Suppressor macrophage (primary cell): ENCODE data around the gene ERVMER34-1.

Source experiments
- DNase-seq, 4 experiments: peaks; one replicate each; pipeline ENCODE4 v3.0.0-alpha.2; 2020 to 2022
- total RNA-seq, 17 experiments: gene quantifications; one replicate each; lab custom pipeline; 2026; ENCODE audit warnings: mixed read lengths in 6 of 17, inconsistent platforms in 3 of 17; lab: John Stamatoyannopoulos, UW

Gene ERVMER34-1
- total RNA-seq: 0 to 1.5 (median 0.14) reads per million in 17 experiments

DNA sequence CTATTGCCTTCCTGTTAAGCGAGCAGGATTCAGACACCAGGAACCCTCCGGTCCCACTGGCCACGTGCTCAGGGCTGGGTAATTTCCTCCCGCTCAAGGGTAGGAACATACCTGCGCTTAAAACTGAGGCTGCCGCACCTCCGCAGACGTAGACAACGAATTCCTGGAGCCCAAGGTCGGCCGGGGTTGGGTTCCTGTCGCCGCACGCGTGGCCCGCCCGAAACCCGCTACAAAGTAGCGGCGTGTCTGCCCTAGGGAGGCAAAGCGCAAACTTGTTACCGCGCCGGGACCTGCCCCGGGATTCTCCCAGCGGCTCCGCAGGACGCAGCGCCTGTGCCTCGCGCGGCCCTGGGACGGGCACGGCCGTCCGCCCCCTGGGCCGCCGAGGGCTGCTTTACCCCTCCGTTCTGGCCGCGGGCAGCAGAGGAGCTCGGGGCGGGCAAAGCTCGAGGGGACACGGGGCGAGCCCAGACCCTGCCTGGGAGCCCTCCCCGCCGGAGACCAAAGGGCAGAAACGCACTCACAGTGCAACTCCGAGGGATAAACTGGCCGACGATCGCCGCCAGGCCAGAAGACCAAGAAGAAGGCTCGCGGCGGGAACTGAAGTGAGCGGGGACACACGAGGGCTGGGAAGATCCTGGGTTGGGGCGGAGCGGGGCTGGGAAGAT, at the start of gene ERVMER34-1:
ERVMER34-1 (minus strand) TSS at position 607 of the 668 bp plus-strand sequence. CDS start 5,905 bp downstream, outside the sequence.
- DNase-seq: peak in 3 of 4 experiments; percentile 18 to 43 (median 33)

GRCh38 chr4:52799813-52800212, 48.6 kb upstream of the ERVMER34-1 start:
- DNase-seq: peak in 2 of 4 experiments; percentile 1 to 5

GRCh38 chr4:52795533-52795932, 44.3 kb upstream of the ERVMER34-1 start:
- DNase-seq: no peak

DNA sequence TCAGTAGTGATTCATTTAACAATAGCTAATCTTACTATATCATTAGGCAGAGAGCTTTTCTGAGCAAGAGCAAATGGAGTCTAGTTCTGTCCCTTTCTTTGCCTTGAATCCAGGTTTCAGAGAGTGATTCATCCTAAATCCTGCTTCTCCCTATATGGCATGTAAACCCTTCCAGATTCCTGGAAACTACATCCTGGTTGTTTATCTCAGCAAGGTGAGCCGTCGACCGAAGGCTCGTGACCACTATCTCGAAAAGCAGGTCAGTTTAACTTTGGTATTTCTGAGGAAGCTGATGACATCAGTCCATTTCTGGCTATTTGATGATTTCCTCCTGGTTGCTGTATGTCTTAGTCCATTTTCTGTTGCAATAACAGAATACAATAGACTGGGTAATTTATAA, 40.7 kb upstream of the ERVMER34-1 start:
- DNase-seq: no peak

DNA sequence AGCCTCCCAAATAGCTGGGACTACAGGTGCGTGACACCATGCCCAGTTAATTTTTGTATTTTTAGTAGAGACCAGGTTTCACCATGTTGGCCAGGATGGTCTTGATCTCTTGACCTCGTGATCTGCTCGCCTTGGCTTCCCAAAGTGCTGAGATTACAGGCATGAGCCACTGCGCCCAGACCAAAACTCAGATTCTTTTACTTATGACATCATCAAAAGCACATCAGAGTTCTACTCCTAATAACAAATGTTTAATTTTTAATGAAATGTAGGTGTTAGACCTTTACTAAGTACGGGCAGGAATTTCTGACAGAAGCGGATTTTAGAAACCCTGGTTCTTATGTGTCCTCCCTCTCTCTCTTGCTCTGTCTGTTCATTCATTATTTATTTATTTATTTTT, 38.5 kb upstream of the ERVMER34-1 start:
- no peak for DNase-seq

DNA sequence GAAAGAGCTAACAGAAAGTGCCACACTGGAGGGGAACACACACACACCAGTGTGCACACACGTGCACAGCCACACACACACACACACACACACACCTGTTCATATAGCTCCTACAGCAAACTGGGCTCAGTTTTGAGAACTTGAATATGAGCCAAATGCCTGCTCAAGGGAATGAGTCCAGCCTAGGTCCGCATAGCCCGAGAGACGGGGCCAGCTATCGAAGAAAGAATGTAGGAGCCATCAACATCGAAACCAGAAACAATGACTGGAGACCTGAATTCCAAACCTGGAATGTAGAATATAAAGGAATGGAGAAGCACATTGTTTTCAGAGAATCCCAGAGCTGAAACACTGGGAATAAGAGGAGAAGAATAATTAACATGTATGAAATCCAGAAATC, 37.6 kb upstream of the ERVMER34-1 start:
- no peak for DNase-seq

DNA sequence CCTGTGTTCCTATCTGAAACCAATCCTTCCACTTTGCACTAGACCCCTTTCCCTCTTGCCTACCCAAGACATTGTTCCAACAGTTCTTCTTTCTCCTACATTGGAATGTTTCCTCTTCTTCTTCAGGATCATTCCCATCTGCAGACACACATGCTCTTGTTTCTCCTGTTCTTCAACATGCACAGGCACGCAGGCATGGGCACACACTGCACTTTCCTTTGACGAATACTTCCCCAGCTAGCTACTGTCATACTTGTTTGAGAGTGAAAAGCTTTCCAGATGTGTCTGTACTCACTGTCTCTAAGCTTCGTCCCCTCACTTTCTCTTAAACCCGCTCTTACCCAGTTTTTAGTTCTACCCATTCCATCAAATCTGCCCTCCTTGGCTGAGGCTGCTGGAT, 31.8 kb upstream of the ERVMER34-1 start:
- no peak for DNase-seq

DNA sequence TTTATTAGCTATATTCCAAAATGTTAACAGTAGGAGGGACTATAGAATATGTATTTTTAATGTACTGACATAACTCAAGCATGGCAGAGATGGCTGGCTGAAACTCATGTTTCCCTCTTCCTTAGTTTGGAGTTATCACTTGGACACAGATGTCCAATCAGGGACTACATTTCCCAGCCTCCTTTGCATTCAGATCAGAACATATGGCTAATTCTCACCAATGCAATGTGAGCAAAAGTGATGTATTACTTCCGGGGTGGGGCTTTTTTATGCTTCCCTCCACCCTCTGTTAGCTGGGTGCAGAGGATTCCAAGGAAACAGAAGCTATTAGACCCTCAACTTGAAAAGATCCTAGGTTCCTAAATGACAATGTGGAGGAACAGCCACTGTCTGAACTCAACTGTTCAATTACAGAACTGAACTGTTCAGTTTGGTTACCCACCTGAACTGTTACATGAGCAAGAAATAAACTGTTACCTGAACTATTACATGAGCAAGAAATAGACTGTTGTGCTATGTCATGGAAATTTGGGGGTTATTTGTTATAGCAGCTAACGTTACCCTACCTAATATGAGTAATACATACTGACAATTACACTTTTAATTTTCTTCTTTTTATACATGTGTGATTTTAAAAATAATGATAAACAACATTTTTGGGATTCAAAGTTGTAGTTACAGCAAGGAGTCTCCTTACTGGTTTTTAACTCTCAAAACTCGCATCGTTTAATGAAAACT, 29.6 kb upstream of the ERVMER34-1 start:
- DNase-seq: no peak

- DNase-seq: no peak
Observed at GRCh38 chr4:52780206-52780605, 29.0 kb upstream of the ERVMER34-1 start.

- DNase-seq: no peak
Observed at GRCh38 chr4:52760256-52760655, 9.0 kb upstream of the ERVMER34-1 start.

DNA sequence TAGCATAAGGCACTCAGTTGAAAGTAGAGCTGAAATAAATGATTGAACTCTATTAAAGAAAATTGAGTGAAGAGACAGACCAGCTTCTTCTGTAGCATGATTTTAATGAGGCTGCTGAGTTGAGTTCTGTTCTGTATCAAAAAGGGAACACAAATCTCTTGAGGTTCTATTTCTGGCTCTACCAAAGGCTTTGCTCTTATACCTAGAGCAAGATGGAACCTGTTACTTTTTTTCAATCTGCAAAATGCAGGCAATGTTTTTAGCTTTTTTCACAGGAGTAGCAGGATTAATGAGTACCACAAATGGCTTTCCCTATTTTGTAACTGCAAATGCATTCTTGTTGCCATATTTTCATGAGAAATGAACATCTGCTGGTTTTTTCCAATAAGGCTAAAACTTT, 4.2 kb upstream of the ERVMER34-1 start:
- no peak for DNase-seq

GRCh38 chr4:52752936-52753335, 1.7 kb upstream of the ERVMER34-1 start:
- no peak for DNase-seq

- peak in 1 of 4 experiments; percentile 41 for DNase-seq
Observed at GRCh38 chr4:52751487-52751911, 274 bp upstream of the ERVMER34-1 start.

GRCh38 chr4:52750213-52750612, 1.0 kb downstream of the ERVMER34-1 start:
- DNase-seq: no peak

DNA sequence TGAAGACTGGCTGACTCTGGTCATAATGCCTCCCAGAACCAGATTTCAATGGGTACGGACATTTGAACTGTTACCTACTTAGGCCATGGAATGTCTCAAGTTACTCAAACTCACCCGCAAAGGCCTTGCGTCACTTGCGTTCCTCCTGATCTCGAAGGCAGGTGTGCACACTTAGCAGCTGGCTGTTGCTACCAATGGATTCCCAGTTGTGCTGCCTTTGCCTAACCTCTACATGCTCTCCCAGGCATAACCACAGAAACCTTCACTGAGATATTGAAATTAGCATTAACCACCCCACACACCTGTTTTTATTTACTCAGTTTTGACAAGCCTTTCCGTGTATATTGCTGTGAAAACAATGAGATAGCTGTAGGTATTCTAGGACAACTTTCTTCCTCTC, 2.8 kb downstream of the ERVMER34-1 start:
- DNase-seq: no peak

DNA sequence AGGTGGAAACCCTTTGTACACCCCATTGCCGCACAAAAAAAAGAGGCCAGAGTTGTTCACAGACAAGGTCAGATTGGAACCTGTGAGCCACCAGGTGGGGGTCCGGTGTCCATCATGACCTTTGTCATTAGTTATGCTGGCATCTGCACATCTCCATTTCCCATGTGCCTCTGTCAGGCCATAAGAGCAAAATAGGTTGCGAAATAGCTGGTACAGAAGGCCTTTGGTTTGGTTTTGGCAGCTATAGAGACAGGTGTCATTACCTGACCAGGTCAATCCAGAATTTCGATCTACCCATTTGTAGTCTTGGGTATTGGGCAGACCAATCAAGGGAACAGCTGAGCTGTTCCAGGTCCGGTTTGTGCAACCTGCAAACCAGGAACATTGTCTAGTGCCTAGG, 6.6 kb downstream of the ERVMER34-1 start:
- DNase-seq: no peak

DNA sequence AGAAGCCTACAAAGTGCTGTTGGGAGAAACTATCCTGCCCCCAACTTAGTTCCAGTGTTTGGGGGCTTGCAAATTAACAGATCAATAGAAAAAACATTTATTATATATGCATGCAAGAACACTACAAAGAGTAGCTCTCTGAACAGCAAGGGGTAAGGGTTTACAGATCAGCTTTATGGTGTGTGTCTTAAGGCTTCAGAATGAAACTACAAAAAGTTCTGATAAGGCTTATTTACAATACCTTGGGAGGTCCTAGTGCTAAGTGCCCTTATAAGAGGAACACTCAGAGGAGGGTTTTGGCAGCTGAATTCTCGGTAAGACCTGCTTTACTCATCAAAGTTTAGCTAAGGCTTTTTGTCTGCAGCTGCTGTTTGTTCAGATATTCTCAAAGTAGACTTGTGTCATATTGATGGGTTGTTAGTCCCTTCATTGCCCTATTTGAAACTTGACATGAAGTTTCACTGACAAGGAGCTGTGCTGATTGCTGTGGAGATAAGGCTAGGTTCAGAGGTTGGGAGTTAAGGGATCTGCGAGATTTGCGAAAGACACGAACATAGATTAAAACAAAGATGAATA, 7.7 kb downstream of the ERVMER34-1 start:
- DNase-seq: no peak

DNA sequence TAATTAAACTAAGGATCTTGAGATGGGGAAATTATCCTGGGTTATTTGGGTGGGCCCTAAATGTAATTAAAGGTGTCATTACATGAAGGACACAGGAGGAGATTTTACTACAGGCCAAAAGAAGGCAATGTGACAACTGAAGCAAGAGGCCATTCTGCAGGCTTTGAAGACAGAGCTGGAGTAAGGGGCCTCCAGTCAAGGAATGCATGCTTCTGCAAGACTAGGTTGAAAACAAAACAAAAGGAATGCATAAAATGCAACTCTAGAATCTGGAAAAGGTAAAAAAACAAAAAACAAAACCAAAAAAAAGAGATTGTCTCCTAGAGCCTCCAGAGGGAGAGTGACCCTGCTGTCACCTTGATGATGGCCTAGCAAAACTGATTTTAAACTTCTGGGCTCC, 21.6 kb downstream of the ERVMER34-1 start:
- DNase-seq: no peak

DNA sequence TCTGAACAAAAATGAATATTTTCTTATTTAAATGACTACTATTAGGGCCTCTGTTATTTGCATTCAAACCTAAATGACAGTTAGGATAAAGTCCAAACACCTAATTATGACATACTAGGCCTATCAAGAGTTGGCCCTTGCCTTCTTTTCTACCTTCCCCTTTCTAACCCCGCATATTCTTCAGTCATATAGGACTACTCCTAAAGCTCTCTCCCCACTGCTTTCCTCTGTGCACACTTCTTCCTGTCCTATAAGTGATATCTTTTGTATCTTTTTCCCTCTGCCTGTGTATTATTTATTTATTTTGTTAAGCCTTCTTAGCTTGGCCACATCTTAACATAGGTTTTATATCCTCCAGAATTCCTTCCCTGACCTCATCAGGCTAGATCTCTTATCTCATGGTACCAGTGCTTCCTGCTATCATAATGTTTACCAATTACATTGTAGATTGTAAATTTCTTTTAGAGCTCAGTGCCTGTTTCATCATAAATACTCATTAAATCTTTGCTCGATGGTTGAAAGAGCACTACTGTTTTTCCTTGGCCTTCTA, 22.5 kb downstream of the ERVMER34-1 start:
- no peak for DNase-seq

GRCh38 chr4:52726826-52727580, 24.2 kb downstream of the ERVMER34-1 start:
- no peak for DNase-seq

DNA sequence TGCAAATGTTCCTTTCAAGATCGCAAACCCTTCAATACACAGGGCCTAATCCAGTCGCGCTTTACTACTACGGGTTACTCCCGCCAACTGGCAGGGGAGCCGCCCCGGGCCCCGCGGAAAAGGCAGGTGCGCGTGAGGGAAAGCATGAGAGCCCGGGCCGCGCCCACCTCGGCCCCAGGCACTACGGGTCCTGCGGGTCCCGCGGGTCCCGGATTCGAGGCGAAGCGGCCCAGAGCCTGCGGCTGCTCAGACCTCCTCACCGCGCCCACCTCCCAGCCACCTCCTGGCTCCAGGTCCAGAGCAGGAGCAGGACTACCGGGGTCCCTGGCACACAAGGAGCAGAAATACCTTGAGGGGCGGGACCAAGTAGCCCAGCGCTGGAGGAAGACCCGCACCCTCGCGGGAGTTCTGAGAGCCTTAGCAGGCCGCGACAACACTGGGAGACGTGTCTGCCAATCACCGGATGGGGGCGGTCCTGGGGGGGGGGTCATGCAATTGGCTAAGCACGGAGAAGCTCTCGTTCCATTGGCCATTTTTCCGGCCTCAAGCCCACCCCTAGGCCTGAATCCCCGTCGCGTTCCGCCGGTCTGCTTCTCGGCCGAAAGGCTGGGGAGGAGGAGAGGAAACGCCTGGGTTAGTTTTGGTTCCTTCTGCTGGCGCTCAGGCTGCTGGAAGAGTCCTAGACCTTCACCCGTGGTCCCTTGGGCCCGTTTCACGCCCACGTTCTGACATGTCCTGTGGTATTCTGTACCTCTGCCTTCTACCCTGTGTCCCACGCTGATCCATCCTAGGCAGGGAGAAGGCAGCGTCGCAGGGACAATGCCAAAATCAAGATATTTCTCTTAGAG, 29.0 kb downstream of the ERVMER34-1 start:
- DNase-seq: peak; percentile 94 to 97 (median 96)

- no peak for DNase-seq
Observed at GRCh38 chr4:52718123-52718522, 33.1 kb downstream of the ERVMER34-1 start.
